K562 (cell line): Measurements from ENCODE around the gene EEF1AKMT4. TPM values are rescaled to one million over a fixed set of nuclear protein-coding genes. Genes with fewer than 3 reads are reported as not detected.
A peak's percentile ranks its signal among the peaks of the same experiment; 100 is the strongest.

Experiments used
- ATAC-seq: fragments of 200-7000 bp; cut with Tn5 transposase; 3 replicates; pipeline ENCODE4 v1.9.1; 2020; ENCODE audit warnings: moderate library complexity
- BruUV-seq: library from RNA; stranded (reverse); fragments of 400-500 nt; replicated peaks from 2 replicates; lab custom pipeline; 2021; lab: Mats Ljungman, UMichigan
- CTCF ChIA-PET: fragments of 300-600 bp; formaldehyde crosslinking; extraction: SDS; loops from one replicate; lab custom pipeline; 2021; ENCODE audit warnings: low intra/inter-chr PET ratio; lab: Yijun Ruan, JAX
- POLR2A ChIA-PET: fragments of 300-600, 350-650 bp; sonication (Branson Sonifier 250); formaldehyde crosslinking; extraction: SDS; loops from one replicate; lab custom pipeline; 2021; ENCODE audit warnings: antibody characterized with exemption, inconsistent platforms; lab: Yijun Ruan, JAX
- DNase-seq, 4 experiments: peaks; one replicate each; pipeline versions ENCODE4 v3.0.0 to v3.0.0-alpha.2; 2011 to 2018; ENCODE audit warnings: low spot score in 3 of 4, mixed read lengths in 3 of 4; ENCODE audit errors: extremely low read depth in 1 of 4
- FAIRE-seq: peaks from 2 replicates; lab custom pipeline; 2011; peaks lifted over from hg19 to GRCh38; lab: Jason Lieb, UNC
- H2AFZ ChIP-seq: 2 replicates; pipeline ENCODE4 v1.6.0; 2011; ENCODE audit warnings: low read depth, low read length, control low read depth, inconsistent platforms
- H3K27ac ChIP-seq: fragments of 200-600 bp; 3 replicates; pipeline ENCODE4 v1.8.0; 2011; ENCODE audit warnings: low read depth, mild to moderate bottlenecking, control low read depth, inconsistent platforms, low read length, moderate library complexity, mixed read lengths; ENCODE audit errors: extremely low read depth
- H3K27me3 ChIP-seq, 2 experiments: fragments of 300-600 bp in 1 of 2; 2 replicates in 1 of 2; 3 replicates in 1 of 2; pipeline versions ENCODE4 v1.6.0 to v1.8.0; 2011; ENCODE audit warnings: inconsistent platforms in 2 of 2, low read length in 2 of 2, mild to moderate bottlenecking in 1 of 2, mixed read lengths in 1 of 2, moderate library complexity in 1 of 2; ENCODE audit not compliant: control insufficient read depth in 2 of 2, insufficient read depth in 2 of 2
- H3K36me3 ChIP-seq: fragments of 300-600 bp; 3 replicates; pipeline ENCODE4 v1.8.0; 2011; ENCODE audit warnings: mild to moderate bottlenecking, low read length, inconsistent platforms; ENCODE audit not compliant: control insufficient read depth, insufficient read depth
- H3K4me1 ChIP-seq, 2 experiments: fragments of 200-600 bp in 1 of 2; replicated peaks in 1 of 2; 2 replicates in 1 of 2; 3 replicates in 1 of 2; pipeline versions ENCODE4 v1.5.1 to v1.8.0; 2011; ENCODE audit warnings: inconsistent platforms in 2 of 2, low read length in 2 of 2, mild to moderate bottlenecking in 1 of 2, mixed read lengths in 1 of 2, moderate library complexity in 1 of 2; ENCODE audit not compliant: control insufficient read depth in 2 of 2, insufficient read depth in 2 of 2
- H3K4me2 ChIP-seq: 2 replicates; pipeline ENCODE4 v1.6.1; 2011; ENCODE audit warnings: low read length, control low read depth, inconsistent platforms, mixed read lengths; ENCODE audit not compliant: insufficient read depth
- H3K4me3 ChIP-seq: fragments of 200-600 bp; sonication (generic), shearing (Covaris generic); 2 replicates; pipeline ENCODE4 v1.5.1; 2016; ENCODE audit warnings: control low read depth, inconsistent platforms
- H3K79me2 ChIP-seq: fragments of 200-600 bp; 3 replicates; pipeline ENCODE4 v1.8.0; 2011; ENCODE audit warnings: low read length, inconsistent platforms; ENCODE audit not compliant: control insufficient read depth, insufficient read depth
- H3K9ac ChIP-seq, 2 experiments: 2 replicates each; pipeline versions ENCODE4 v1.6.0 to v1.6.1; 2011; ENCODE audit warnings: low read depth in 2 of 2, low read length in 2 of 2, control low read depth in 1 of 2, inconsistent platforms in 1 of 2, mild to moderate bottlenecking in 1 of 2, mixed read lengths in 1 of 2; ENCODE audit not compliant: insufficient read depth in 1 of 2
- H3K9me1 ChIP-seq: one replicate; pipeline ENCODE4 v1.6.0; 2011; ENCODE audit warnings: inconsistent platforms, mild to moderate bottlenecking, low read length, moderate library complexity; ENCODE audit not compliant: control insufficient read depth, insufficient read depth
- H3K9me3 ChIP-seq: replicated peaks from 2 replicates; pipeline ENCODE4 v1.5.1; 2011; ENCODE audit warnings: low read depth, low read length, inconsistent platforms; ENCODE audit not compliant: control insufficient read depth, insufficient read depth
- H4K20me1 ChIP-seq: replicated peaks from 2 replicates; pipeline ENCODE4 v1.6.1; 2011; ENCODE audit warnings: low read length, inconsistent platforms, mixed read lengths; ENCODE audit not compliant: control insufficient read depth, insufficient read depth
- FIP1L1 ChIP-seq: fragments of 200-400 bp; formaldehyde crosslinking; IDR thresholded peaks from 2 replicates; pipeline ENCODE4 v1.6.1; 2018; ENCODE audit warnings: mild to moderate bottlenecking, low read depth, low read length; ENCODE audit not compliant: poor library complexity, severe bottlenecking
- NBN ChIP-seq: fragments of 450-650 bp; IDR thresholded peaks from 2 replicates; pipeline ENCODE4 v1.6.1; 2016; ENCODE audit warnings: low read depth, mild to moderate bottlenecking
- RBBP5 ChIP-seq: fragments of 200-600 bp; sonication (generic); IDR thresholded peaks from 2 replicates; pipeline ENCODE4 v1.6.1; 2012; ENCODE audit warnings: borderline replicate concordance, mild to moderate bottlenecking, low read length, control low read depth, inconsistent platforms; ENCODE audit not compliant: insufficient read depth, poor library complexity, severe bottlenecking
- REST ChIP-seq, 2 experiments: fragments of 450-650 bp; formaldehyde crosslinking in 1 of 2; IDR thresholded peaks; 2 replicates each; pipeline versions ENCODE4 v1.4.0 to v1.6.1; 2014 to 2020; ENCODE audit warnings: mild to moderate bottlenecking in 2 of 2, borderline replicate concordance in 1 of 2, low read depth in 1 of 2
- ZFPM2 ChIP-seq: fragments of 250-450 bp; sonication (Bioruptor Pico); IDR thresholded peaks from 2 replicates; pipeline ENCODE4 v1.5.1; 2022; ENCODE audit warnings: mild to moderate bottlenecking
- ZNF165 ChIP-seq: fragments of 250-450 bp; sonication (Bioruptor Pico); IDR thresholded peaks from 2 replicates; pipeline ENCODE4 v1.4.0; 2020; ENCODE audit warnings: borderline replicate concordance
- ZNF740 ChIP-seq, 3 experiments: fragments of 200-800 bp in 1 of 3; sonication (Bioruptor generic) in 1 of 3; sonication (generic) in 1 of 3; formaldehyde crosslinking in 1 of 3; IDR thresholded peaks; 2 replicates each; pipeline versions ENCODE4 v1.6.1 to v1.8.0; 2016 to 2022; ENCODE audit warnings: mild to moderate bottlenecking in 2 of 3, missing compliant biosample characterization in 2 of 3, missing genetic modification characterization in 2 of 3, missing genetic modification reagents in 1 of 3
- WGBS: fragments of 100-300 bp; shearing (Covaris generic); methylation state at CpG from one replicate; pipeline ENCODE4 v1.1.6; 2016; ENCODE audit warnings: low coverage, mixed read lengths; ENCODE audit not compliant: insufficient coverage; ENCODE audit errors: missing lambda C conversion rate; 5-methylcytosine and 5-hydroxymethylcytosine counted together
- in situ Hi-C: fragments of 300-500 bp; cut with MboI; formaldehyde crosslinking; loops from 4 replicates; pipeline ENCODE4 v1.15.0; 2018; ENCODE audit warnings: inconsistent platforms, mixed read lengths
- intact Hi-C: fragments of 100-400 bp; cut with micrococcal nuclease; formaldehyde crosslinking; loops from 2 replicates; pipeline ENCODE4 v1.14.2; 2022
- polyA plus RNA-seq, 8 experiments: library from polyadenylated mRNA; depleted of rRNA in 4 of 8; stranded (reverse) in 5 of 8; unstranded in 3 of 8; fragments of >200 nt; fragmentation: Nextera tagmentation in 2 of 8; fragmentation: Illumina TruSeq in 1 of 8; extraction: Ambion mirVana in 2 of 8; extraction: Trizol in 1 of 8; gene quantifications; 2 replicates each; pipeline versions ENCODE4 v1.2.1 to v1.2.3, GENCODE V29; 2011 to 2014; ENCODE audit warnings: inconsistent platforms in 1 of 8, missing spikeins in 1 of 8
- total RNA-seq, 7 experiments: library from RNA; depleted of rRNA in 6 of 7; stranded (reverse); fragments of >200 nt in 6 of 7; fragmentation: Illumina TruSeq in 2 of 7; extraction: Trizol in 2 of 7; gene quantifications; 2 replicates each; pipeline versions ENCODE4 v1.2.1 to v1.2.3, GENCODE V29; 2011 to 2021; ENCODE audit warnings: low replicate concordance in 1 of 7

The EEF1AKMT4 gene
- total and polyA plus RNA-seq, 9 of the 15 experiments (the other 6 are each of a cell fraction or from before 2014, with no cell fraction given): 10.3 to 49.4 (median 18.9) TPM

GRCh38 chr3:184259878-184260723, 10.6 kb downstream of the EEF1AKMT4 start (continued):
- TF ChIP-seq ZFPM2: no peak
- TF ChIP-seq, all 486 proteins: peak for 22

- 2% methylated on average over 36 of the region's 49 CpGs for WGBS
- ChIA-PET CTCF (no interaction called here), POLR2A (interaction anchor here (1.1 to 1.9 kb wide), 2 partner anchors 9 to 33 kb away, joined by 3 to 4 read pairs; no protein-coding TSS in a partner anchor)
- H4K20me1 ChIP-seq: peaks cover 25% of the 10 kb centered on the region
- intact Hi-C loops (no loop called here), in situ Hi-C loops (no loop called here)
- H2AFZ ChIP-seq: no peak overlapping the region
- H3K27me3 ChIP-seq: peaks cover 10 to 31% of the 10 kb centered on the region in 2 experiments; a peak in 4 of 5 replicates
- no peak for FAIRE-seq
- no peaks in the 10 kb centered on the region for H3K9me1 ChIP-seq
- H3K27ac ChIP-seq: no peak overlapping the region
- no peaks in the 10 kb centered on the region for H3K9me3 ChIP-seq
- peak; percentile 3 for ATAC-seq
- peak overlapping the region in 1 of 2 experiments; percentile 78; a peak in 2 of 4 replicates for H3K9ac ChIP-seq
- peak in 2 of 4 experiments; percentile 27 to 29 for DNase-seq
- H3K4me1 ChIP-seq: peaks cover 14 to 36% of the 10 kb centered on the region in 2 experiments; a peak in 4 of 5 replicates
- H3K4me2 ChIP-seq: peak overlapping the region; percentile 54; the same call in 1 of the 2 replicates
- H3K79me2 ChIP-seq: no peaks in the 10 kb centered on the region
- H3K4me3 ChIP-seq: peak overlapping the region; percentile 42
- no peaks in the 10 kb centered on the region for H3K36me3 ChIP-seq
- BruUV-seq: no TSS peak
- TF ChIP-seq RBBP5: peak; percentile 17
- peak; percentile 75; the same call in 1 of the 2 replicates for TF ChIP-seq ZNF740 (CRISPR knock-in tag; IDR thresholded peaks at IDR 0.05)
- TF ChIP-seq ZNF740 (tag; IDR thresholded peaks at IDR 0.05): no peak
- TF ChIP-seq FIP1L1: peak; percentile 48
- TF ChIP-seq NBN: no peak
- no peak for TF ChIP-seq ZNF165 (CRISPR knock-in tag)
- 0 out of 2 replicates have a peak, but pooled peaks have one; percentile 5 for TF ChIP-seq REST (IDR thresholded peaks at IDR 0.05; ENCODE audit: borderline replicate concordance)
- 0 out of 2 replicates have a peak, but pooled peaks have one; percentile 38 for TF ChIP-seq REST (CRISPR knock-in tag; IDR thresholded peaks at IDR 0.05; ENCODE audit: low read depth)
Observed at GRCh38 chr3:184260724-184261269, 11.3 kb downstream of the EEF1AKMT4 start.
